ENCODE measurements around the gene MPZL3.

The MPZL3 gene

GRCh38 chr11:118264569-118265465, 12.7 kb upstream of the MPZL3 start:
- no peak for DNase-seq

DNA sequence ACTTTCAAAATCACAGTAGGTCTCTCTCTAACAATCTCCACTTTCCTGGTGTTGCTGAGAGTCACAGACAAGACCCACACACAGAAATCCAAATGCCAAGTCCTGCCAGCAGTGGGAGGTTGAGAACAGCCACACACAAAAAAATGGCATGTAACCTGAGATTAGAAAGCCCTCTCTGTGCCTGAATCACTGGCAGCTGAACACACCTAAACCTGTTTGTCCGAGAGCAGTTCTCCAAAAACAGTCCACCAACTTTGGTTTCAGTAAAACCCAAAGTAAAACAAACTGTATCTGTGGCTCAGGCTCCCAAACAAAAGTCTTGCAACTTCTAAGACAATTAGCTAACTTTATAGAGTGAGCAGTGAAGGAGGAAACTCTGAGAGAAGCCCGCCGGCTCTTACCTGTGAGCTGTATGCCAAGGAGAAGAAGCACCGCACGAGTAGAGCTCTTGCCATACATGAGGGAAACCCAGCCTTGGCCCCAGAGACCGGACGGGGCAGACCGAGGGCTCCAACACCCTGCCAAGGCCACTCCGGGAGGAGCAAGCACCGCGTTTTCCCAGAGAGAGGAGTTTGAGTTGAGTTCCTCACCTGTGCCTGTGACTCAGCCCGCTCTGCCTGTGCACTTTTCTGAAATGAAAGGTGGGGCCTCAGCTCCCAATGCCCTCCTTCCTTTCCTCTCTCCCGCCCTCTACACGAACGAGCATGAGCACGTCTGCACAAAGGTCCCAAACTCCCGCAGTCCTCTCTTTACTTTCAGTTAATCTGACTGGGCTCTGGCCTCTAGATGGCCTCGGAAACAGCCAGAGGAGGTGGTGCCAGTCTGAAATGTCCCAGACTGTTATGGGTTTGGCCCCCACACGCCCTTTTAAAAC, 11.8 kb upstream of the MPZL3 start, which contains the start of gene MPZL2:
Gene MPZL2 (minus strand): TSS at position 603 of the 874 bp plus-strand sequence. CDS start 144 bp downstream, at position 459.
- peak; percentile 18 for DNase-seq

GRCh38 chr11:118263112-118263511, 10.9 kb upstream of the MPZL3 start:
- no peak for DNase-seq

GRCh38 chr11:118260353-118260752, 8.2 kb upstream of the MPZL3 start:
- DNase-seq = no peak

DNA sequence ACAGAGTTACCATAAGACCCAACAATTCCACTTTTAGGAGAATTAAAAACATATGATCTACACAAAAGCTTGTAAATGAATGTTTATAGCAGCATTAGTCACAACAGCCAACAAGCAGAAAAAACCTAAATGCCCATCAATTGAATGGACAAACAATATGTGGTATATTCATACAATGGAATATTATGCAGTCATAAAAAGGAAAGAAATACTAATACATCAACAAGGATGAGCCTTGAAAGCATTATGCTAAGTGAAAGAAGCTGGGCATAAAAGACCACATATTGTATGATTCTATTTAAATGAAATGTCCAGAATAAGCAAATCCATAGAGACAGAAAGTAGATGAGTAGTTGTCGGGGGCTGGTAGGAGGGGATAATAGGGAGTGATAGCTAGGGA, 7.0 kb upstream of the MPZL3 start:
- DNase-seq = no peak

- DNase-seq = no peak
Measured at GRCh38 chr11:118258410-118258809, 6.2 kb upstream of the MPZL3 start.

GRCh38 chr11:118252688-118253087, 523 bp upstream of the MPZL3 start:
- no peak for DNase-seq

GRCh38 chr11:118247041-118247440, 5.1 kb downstream of the MPZL3 start:
- no peak for DNase-seq

- no peak for DNase-seq
Measured at GRCh38 chr11:118245936-118246562, 6.1 kb downstream of the MPZL3 start.

GRCh38 chr11:118243993-118244762, 8.0 kb downstream of the MPZL3 start:
- no peak for DNase-seq

DNA sequence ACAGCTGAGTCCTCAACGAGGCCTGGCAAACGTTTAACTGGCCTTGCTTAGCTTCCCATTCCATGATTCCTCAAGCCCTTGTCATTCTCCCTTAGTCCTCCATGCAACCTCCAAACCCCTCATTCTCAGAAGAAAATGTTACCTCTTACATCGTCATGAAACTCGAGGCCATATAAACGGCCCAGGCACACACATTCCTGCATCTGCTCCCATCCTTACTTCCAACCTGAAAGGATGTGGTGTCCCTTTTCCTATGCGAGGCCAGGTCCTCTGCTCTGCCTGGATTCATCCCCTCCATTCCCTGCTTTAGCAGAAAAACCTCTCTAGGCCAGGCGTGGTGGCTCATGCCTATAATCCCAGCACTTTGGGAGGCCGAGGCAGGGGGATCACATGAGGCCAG, 9.0 kb downstream of the MPZL3 start:
- DNase-seq = no peak

DNA sequence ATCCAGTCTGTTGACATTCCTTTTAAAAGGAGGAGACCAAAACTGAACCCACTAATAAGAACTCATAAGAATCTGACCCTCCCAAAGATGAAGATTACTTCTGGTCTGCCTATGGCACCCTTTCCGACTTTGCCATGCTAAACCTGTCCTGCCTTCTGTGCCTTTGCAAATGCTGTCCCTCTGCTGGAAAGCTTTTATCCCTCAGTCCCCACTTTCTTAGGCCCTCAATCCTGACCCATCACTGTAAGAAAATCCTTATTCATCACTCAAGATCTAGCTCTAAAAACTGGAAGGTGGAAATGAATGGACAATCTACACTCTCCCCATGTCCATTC, 10.4 kb downstream of the MPZL3 start:
- no peak for DNase-seq

DNA sequence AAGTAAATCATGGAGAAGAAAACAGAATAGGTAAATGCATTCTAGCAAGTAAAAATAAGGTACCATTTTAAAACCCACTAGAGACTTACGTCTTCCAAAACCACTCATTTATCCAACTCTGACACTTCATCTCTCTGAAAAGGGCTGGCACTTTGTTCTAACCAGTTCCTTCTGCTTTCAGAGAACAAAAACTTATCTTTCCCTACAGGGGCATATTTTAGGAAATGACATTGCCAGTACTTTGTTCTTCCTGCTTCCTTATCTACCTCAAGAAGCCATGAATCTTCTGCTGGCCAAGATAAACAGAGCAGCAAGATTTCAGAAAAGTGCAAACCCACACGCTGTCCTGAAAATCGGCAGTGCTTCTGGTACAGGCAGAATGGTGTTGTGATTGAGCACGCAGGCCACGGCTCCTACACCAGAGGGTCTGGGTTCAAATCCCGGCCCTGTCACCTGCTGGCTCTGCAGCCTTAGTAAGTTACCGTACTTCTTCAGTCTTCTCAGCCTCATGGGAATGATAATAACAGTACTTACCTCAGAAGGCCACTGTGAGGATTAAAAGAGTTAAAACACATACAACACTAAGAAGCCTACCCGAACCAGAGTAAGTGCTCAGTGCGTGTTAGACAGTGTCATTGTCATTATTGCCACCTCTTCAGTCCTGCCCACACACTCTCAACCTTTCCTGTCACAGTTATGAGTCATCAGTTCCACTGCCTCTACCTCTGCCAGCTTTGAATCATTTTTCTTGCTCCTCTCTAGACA, 11.0 kb downstream of the MPZL3 start:
- no peak for DNase-seq

- DNase-seq = no peak
Measured at GRCh38 chr11:118239509-118240205, 12.5 kb downstream of the MPZL3 start.

GRCh38 chr11:118238929-118239328, 13.2 kb downstream of the MPZL3 start:
- no peak for DNase-seq

DNA sequence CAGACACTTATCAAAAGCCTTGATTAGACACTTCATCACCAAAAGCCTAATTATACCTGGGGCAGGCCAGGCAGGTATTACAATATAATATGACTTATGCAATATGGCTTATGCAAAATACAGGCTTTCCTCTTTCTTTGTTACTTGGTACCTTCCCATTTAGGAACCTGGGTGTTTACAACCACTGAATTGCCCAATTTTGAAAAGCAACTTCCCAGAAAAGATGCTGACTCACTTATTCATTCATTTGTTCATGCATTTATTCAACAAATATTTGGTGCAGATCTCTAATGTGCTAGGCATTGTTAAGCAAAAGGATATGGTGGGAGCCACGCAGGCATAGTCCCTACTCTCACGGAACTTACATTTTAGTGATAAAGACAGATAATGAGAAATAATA, 13.7 kb downstream of the MPZL3 start:
- DNase-seq = no peak

DNA sequence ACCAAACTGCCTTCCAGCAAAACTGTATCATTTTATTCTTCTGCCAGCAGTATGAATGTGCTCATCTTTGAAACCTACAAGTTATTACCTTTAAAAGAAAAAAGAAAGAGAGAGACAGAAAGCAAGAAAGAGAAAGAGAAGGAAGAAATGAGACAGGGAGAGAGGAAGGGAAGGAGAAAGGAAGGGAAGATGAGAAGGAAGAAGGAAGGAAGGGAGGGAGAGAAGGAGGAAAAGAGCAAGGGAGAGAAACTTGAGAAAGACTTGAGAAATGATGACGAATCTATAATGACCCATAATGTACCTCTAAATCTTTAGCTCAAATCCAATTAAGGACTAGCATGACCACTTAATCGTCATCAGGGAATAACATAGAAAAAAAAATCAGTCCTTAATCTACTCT, 16.0 kb downstream of the MPZL3 start:
- no peak for DNase-seq

- DNase-seq = no peak
Measured at GRCh38 chr11:118234833-118235232, 17.3 kb downstream of the MPZL3 start.

- no peak for DNase-seq
Measured at GRCh38 chr11:118233850-118234249, 18.3 kb downstream of the MPZL3 start.

- DNase-seq = no peak
Measured at GRCh38 chr11:118233377-118233776, 18.8 kb downstream of the MPZL3 start.

DNA sequence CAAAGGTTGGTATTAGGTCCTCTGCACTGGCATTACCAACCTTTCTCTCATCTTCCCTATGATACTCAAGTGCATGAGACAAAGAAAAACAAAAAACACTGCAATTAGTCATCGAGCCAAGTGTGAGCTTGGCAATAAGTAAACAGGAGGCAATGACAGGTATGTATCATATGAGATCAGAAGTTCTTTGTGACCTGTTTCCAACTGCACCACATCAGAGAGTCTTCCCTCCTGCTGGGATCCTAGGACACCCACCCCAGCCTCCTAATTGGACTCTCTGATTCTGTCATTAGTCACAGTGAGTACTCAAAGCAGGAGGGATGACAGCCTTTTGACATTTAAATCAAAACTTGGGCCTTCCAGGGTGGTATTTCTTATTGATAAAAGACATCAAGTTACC, 19.5 kb downstream of the MPZL3 start:
- no peak for DNase-seq
